Measurements from ENCODE around the gene SLC25A20.

Gene SLC25A20

DNA sequence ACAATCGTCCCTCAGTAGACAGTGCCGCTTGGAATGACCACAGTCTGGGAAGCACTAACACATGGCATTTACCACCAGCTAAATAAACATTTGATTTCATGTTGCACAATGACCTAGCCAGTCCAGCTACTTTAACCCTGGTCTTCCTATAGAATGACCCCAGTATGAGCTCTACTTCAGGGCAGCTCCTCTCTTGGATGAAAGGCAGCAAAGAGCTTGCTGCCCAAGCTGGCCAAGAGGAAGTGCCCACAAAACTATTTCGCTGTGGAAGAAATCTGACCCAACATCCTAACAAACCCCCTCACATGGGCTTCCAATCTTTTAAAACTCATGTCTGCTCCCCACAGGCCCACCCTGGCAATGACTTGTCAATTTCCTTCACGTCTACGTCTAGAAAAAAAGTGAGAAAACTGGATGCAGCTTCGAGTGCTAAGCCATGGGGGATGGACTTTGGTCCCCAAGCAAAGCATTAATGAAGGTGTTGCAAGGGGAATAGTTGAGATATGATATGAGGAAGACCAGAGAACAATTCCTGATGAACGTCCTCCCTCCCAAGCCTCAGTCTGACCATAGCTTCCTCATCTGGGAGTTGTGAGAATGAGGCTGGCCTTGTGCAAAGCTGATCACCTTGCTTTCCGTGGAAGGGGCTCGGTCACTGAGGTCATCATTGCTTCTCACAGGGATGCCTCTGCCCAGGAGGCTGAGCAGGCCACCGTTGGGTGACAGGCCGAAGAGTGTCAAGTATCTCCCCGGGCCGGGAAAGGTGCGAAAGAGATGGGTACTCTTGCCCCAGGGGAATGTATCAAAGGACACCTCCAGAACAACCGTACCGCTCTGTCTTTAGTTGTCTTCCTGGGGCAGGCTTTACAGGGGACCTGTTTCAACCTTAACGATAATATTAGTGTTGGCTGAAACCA is 964 bp downstream of the SLC25A20 start:
- no peak for DNase-seq (ENCODE audit: insufficient read length, low spot score)
- TF ChIP-seq, protein P1, sequence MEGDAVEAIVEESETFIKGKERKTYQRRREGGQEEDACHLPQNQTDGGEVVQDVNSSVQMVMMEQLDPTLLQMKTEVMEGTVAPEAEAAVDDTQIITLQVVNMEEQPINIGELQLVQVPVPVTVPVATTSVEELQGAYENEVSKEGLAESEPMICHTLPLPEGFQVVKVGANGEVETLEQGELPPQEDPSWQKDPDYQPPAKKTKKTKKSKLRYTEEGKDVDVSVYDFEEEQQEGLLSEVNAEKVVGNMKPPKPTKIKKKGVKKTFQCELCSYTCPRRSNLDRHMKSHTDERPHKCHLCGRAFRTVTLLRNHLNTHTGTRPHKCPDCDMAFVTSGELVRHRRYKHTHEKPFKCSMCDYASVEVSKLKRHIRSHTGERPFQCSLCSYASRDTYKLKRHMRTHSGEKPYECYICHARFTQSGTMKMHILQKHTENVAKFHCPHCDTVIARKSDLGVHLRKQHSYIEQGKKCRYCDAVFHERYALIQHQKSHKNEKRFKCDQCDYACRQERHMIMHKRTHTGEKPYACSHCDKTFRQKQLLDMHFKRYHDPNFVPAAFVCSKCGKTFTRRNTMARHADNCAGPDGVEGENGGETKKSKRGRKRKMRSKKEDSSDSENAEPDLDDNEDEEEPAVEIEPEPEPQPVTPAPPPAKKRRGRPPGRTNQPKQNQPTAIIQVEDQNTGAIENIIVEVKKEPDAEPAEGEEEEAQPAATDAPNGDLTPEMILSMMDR (IDR thresholded peaks at IDR 0.05; ENCODE audit: insufficient read depth, missing control alignments) = no peak
- no peak for FAIRE-seq

DNA sequence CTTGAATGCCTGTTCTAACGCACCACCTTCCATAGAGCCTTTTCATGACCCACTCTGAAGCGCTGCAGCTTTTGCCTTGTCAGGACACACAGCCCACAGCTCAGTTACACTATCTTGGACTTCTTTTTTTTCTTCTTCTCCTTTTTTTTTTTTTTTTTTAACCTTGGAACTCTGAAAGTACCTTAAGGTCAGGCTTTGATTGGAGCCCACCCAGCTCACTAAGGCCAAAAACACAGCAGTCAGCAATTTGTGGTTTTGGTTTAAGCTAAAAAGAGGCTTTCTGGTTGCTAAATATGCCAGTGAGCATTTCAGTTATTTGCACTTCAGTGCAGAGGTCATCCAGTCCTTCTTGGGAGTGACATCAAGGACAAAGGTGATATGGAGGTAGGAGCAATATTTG is 1.7 kb downstream of the SLC25A20 start:
- TF ChIP-seq, protein P1 (IDR thresholded peaks at IDR 0.05; ENCODE audit: insufficient read depth, missing control alignments) = no peak
- DNase-seq (ENCODE audit: insufficient read length, low spot score) (no peak), FAIRE-seq (no peak)

DNA sequence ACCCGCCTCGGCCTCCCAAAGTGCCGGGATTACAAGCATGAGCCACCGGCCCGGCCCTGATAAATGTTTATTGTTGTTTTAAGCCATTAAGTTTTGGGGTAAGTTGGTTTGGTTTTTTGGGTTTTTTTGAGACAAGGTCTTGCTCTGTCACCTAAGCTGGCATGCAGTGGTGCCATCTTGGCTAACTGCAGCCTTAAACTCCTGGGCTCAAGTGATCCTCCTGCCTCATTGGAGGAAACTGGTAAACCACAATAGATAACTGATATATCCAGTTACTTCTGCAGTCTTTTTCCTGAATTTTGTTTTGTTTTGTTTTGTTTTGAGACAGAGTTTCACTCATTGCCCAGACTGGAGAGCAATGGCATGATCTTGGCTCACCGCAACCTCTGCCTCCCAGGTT is 4.2 kb downstream of the SLC25A20 start:
- TF ChIP-seq, protein P1 (IDR thresholded peaks at IDR 0.05; ENCODE audit: insufficient read depth, missing control alignments) = no peak
- no peak for FAIRE-seq
- no peak for DNase-seq (ENCODE audit: insufficient read length, low spot score)

DNA sequence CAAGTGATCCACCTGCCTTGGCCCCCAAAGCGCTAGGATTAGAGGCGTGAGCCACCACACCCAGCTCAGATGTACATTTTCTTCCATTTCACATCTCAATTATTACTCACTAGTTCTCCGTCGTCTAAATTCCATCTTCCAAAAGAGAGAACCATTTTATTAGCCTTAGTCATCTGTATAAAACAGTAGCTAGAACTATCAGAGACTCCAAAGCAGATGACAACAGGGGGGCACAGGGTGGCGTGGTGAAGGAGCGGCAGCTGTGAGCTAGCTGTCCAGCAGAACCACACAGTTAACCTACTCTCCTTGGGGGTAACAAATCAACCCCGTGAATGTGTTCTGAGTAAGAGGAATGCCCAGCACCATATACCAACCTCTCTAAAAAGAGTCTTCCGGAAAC is 7.1 kb downstream of the SLC25A20 start:
- DNase-seq (ENCODE audit: insufficient read length, low spot score) = no peak
- no peak for FAIRE-seq
- TF ChIP-seq, protein P1 (IDR thresholded peaks at IDR 0.05; ENCODE audit: insufficient read depth, missing control alignments) = no peak

DNA sequence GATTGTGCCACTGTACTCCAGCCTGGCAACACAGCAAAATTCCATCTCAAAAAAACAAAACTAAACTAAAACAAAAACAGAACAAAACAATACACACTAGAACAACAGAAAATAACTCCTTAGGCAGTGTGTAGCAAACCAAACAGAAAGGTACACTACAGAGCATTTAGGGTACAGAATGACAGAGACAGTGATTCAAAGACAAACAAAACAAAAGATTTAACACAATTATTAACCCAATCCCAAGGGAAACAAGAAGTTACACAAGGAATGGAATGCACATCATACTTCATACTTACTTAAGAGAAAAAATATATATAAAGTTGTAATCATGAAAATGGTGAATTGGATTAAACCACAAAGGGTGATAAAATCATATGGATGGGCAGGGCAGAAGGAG is 12.9 kb downstream of the SLC25A20 start:
- FAIRE-seq = no peak
- no peak for DNase-seq (ENCODE audit: insufficient read length, low spot score)

DNA sequence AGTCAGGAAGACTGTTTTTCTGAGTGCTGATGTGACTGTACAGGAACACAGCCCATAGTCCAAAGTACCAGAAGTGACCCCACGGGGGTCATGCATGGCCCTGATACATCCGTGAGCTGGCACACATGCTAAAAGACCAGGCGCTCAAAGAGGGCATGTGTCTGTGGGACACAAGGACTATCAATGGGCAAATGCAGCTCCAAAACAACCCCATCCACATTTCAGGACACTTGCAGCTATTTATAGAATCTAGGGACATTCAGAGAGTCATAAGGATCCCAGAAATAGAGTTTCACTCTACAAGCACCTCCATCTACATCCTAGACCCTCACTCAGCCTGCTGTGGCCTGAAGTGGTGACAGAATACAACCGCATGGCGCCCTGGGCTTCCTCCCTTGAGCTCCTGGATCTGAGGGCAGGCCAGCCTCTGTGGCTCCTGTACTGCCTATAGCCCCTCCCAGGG is 17.0 kb downstream of the SLC25A20 start:
- DNase-seq (ENCODE audit: insufficient read length, low spot score) (no peak), FAIRE-seq (no peak)
- TF ChIP-seq, protein P1 (IDR thresholded peaks at IDR 0.05; ENCODE audit: insufficient read depth, missing control alignments) = no peak

More for the DNA sequence above, 12.9 kb downstream of the SLC25A20 start:
- TF ChIP-seq, protein P1 (IDR thresholded peaks at IDR 0.05; ENCODE audit: insufficient read depth, missing control alignments) = no peak

DNA sequence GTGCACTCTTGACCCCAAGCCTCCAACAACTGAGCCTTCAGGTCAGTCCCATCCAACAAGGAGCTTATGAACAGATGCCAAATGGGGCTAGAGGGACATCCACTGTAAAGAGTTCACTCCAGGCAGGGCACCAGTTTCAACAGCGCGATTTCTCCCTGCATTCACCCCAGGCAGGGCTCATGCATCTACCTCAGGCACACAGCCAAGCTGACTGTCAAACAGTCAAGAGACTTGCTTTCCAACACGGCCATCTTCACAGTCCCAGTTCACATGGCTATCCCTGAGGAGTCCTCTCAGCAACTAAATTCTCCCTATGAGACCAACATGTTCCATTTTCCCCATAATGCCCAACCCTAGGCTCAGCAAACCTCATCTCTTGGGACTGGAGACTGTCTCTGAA is 17.7 kb downstream of the SLC25A20 start:
- TF ChIP-seq, protein P1 (IDR thresholded peaks at IDR 0.05; ENCODE audit: insufficient read depth, missing control alignments) = no peak
- FAIRE-seq (no peak), DNase-seq (ENCODE audit: insufficient read length, low spot score) (no peak)
